Effector CD8-positive, alpha-beta T cell (primary cell): Measurements from ENCODE around the gene ARMH2.
"Not testable (repeated sequence)": the region's sequence is repeated elsewhere in the genome, so short reads cannot be mapped to it uniquely, and the experiment has no call there.

ENCODE experiments used
- DNase-seq: peaks from one replicate; lab custom pipeline; 2025; lab: John Stamatoyannopoulos, UW

Gene ARMH2

DNA sequence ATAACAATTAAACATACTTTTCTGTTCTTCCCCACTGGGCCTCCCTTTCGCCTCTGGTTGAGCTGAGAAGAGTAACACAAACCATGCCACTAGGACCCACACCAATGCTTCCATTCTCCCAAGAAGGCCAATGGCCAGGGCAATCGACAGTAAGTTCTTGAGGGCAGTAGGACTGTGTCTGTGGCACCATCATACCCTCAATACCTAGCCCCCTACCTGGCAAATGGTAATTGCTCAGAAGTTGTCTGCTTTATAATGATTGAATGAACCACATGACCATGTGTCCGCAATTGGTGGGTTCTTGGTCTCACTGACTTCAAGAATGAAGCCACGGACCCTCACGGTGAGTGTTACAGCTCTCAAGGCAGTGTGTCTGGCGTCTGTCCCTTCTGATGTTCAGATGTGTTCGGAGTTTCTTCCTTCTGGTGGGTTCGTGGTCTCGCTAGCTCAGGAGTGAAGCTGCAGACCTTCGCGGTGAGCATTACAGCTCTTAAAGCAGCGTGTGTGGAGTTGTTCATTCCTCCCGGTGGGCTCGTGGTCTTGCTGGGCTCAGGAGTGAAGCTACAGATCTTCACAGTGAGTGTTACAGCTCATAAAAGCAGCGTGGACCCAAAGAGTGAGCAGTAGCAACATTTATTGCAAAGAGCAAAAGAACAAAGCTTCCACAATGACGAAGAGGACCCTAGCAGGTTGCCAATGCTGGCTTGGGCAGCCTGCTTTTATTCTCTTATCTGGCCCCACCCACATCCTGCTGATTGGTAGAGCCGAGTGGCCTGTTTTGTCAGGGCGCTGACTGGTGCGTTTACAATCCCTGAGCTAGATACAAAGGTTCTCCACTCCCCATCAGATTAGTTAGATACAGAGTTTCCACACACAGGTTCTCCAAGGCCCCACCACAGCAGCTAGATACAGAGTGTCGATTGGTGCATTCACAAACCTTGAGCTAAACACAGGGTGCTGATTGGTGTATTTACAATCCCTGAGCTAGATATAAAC is 33.6 kb downstream of the ARMH2 start:
- DNase-seq, result not testable (repeated sequence)

DNA sequence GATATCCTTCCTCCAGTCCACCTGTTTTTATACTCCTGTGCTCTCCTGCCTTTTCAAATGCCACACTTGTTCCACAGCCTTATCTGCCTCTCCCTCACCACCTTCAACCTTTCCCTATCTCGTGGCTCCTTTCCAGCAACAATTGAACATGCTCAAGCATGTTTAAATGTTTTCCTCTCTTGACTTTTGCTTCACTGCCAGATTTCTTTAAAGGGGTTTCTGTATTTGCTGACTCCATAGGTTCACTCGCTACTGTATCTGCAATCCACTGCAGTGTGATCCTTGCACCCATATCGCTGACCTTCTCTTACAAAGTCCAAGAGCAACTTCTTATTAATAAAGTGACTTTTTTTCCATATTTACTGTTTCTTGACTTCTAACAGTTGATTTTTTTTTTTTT is 35.1 kb downstream of the ARMH2 start:
- no peak for DNase-seq

DNA sequence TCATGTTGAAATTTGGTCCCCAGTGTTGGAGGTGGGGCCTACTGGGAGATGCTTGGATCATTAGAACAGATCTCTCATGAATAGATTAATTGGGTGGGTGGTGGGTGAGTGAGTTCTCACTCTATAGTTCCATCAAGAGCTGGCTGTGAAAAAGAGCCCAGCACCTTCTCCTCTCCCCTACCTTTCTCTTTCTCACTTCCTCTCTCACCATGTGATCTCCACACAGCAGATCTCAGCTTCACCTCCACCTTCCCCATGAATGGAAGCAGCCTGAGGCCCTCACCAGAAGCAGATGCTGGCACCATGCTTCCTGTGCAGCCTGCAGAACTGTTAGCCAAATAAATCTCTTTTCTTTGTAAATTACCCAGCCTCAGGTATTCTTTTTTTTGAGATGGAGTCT is 36.9 kb downstream of the ARMH2 start:
- no peak for DNase-seq

DNA sequence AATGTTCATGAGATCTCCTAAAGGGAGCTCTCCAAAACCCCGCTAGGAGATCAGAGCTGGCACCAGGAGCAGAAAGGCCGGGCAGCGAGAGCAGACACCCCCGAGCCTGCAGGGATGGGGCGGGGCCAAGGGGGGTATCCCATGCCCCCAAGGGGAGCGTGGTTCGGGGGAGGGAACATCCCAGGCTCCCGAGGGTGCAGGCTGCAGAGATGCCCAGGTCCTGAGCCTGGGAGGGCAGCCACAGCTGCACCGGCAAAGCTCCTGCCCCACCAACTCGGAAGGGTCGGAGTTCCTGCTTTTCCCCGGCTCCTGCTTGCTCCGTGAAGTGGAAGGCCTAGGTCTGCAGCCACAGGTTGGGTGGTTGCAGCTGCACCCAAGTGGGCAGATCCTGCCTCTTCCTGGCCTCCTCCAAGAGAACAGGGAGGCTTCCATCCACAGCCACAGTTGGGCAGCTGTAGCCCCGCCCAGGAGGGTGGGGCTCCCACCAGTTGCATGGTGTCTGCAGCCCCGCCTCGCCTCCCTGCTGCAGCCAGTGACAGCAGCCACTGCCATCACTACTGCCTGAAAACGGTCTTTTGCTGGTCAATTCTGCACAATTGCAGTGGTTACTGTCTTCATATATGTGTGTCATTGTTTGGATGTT is 37.4 kb downstream of the ARMH2 start:
- no peak for DNase-seq

DNA sequence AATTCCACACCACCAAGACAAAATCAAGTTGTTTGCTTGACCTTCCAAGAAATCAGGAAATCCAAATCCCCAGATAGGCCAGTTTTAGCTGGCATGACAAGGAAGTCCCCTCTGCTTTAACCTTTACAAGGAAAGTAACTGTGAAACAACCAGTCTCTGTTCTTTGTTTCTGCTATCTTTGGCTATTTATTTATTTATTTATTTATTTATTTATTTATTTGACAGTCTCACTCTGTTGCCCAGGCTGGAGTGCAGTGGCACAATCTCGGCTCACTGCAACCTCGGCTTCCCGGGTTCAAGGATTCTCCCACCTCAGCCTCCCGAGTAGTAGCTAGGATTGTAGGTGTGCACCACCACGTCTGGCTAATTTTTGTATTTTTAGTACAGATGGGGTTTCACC is 38.5 kb downstream of the ARMH2 start:
- no peak for DNase-seq

DNA sequence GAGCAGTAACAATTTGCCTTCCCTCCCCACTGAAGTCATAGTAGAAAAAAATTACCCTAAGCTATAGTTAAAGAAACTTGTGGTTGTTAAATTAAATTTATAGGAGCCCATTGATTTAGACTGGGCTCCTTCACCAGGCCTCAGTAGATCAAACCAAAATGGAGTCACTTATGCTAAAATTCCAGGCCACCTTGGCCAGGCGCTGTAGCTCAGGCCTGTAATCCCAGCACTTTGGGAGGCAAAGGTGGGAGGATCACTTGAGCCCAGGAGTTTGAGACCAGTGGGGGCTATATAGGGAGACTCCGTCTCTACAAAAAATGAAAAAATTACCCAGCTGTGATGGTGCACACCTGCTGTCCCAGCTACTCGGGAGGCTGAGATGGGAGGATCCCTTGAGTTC is 39.0 kb downstream of the ARMH2 start:
- no peak for DNase-seq

DNA sequence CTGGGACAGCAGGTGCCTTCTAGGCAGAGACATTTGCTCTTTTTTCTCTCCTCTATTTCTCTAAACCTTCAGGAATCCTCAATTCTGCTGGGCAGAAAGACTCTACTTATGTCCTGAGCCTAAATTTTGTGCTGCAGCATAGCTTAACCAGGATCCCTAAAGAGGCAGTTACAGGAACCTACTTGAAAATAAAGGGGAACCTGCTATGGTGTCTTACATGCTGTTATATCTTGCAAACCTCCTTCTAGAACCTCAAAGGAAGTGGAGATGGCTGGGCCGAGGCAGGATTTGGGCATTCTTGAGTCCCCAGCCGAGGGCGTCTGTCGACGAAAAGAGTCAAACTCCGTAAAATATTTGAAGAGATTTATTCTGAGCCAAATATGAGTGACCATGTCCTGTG is 41.1 kb downstream of the ARMH2 start:
- DNase-seq, result no peak

DNA sequence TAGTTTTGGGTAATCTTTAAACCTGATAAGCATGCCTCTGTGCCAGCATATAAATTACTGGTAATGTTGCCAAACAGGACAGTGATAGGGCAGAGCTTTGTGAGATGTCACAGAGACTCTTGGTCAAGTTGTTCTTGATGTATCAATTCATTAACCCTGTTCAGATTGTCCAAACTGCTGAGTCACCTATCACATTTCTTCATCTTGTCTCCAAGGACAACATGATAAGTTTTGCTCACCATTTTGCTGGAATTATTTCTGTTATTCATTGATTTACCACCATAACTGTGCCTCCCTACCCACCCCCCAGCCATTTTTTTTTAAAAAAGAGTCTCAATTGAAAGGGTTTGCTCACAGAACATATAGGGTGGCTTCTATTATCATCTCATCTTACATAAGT is 43.4 kb downstream of the ARMH2 start:
- DNase-seq, result no peak

DNA sequence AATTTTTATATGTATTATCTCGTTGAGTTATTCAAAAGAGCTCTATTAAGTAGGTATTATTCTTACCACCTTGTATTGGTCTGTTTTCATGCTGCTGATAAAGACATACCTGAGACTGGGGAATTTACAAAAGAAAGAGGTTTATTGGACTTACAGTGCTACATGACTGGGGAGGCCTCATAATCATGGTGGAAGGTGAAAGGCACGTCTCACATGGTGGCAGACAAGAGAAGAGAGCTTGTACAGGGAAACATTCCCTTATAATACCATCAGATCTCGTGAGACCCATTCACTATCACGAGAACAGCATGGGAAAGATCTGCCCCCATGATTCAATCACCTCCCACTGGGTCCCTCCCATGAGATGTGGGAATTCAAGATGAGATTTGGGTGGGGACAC is 44.3 kb downstream of the ARMH2 start:
- not testable (repeated sequence) for DNase-seq

DNA sequence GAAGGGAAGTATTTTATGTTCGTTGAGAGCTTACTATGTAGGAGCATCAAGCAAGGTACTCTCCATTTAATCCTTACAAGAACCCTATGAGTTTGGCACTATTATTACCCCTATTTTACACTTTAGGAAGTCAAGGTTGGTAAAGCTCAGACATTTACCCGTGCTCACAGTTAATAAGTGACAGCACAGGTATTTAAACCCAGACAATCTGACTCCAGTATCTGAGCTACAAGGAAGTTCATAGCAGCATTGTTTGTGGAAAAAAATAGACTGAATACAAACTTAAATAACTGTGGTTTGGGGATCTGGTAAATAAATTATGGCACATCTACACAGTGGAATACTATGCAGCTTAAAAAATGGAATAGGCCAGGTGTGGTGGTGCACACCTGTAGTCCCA is 45.2 kb downstream of the ARMH2 start:
- DNase-seq, result no peak

DNA sequence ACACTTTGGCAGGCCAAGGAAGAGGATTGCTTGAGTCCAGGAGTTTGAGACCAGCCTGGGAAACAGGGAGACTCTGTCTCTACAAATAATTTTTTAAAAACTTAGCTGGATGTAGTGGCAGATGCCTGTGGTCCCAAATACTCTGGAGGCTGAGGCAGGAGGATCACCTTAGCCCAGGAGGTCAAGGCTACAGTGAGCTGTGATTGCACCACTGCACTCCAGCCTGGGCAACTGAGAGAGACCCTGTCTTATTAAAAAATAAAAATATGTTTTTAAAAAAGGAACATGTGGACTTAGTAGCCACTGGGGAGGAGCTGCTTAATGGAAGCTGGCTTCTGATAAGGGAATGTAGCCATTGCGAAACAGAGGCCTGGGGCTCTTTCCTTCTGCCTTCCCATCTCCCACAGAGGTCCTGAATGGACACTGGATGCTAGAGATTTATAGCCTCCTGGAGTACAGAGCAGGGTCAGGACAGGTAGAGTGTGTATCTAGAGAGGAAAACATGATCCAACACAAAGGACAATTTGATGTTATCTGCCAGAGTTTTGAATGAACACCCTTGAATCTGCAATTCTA is 45.7 kb downstream of the ARMH2 start:
- no peak for DNase-seq

DNA sequence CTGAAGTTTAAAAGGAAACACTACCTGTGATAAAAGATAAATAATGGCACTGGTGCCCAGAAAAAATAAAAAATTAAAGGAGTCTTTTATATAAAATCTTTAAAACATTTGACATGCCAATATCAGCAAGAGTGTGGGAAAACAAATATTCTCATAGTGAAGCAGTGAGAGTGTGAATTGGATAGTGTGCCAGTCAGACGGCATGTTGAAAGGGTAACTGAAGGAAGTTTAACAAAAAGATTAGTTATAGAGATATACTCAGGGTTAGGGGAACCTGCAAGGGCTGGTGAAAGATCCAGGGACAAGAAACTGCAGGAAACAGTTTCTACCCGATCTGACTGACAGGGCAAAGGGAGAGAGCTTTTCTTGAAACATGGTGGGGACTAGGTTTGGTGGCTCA is 46.2 kb downstream of the ARMH2 start:
- DNase-seq, result no peak

DNA sequence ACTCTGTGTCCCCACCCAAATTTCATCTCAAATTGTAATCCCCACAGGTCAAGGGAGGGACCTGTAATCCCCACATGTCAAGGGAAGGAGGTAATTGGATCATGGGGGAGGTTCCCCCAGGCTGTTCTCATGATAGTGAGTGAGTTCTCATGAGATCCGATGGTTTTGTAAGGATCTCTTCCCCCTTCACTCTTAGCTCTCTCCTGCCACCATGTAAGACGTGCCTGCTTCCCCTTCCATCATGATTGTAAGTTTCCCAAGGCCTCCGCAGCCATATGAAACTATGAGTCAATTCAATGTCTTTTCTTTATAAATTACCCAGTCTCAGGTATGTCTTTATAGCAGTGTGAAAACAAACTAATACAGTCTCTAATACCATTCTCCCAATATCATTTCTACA is 47.8 kb downstream of the ARMH2 start:
- DNase-seq, result not testable (repeated sequence)

DNA sequence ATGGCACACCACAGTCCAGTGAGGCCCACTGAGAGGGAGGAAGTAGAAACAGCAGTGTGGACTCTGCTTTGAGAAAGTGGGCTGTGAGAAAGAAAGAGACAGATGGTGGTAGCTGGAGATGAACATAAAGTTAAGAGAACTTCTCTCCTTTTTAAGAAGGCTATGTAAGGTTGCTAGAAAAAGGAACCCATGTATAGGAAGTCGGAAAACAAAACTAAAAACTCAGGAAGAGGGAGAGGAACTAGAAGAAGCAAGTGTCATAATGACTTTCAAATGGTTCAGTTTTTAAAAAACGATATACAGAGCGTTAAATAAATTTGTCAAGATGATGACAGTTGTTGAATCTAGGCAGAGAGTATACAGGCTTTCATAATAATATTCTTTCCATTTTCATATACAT is 49.4 kb downstream of the ARMH2 start:
- no peak for DNase-seq
